IPS DF 4.7 (cell line): ENCODE data around the gene MFAP3.
"Not testable (repeated sequence)": the region's sequence is repeated elsewhere in the genome, so short reads cannot be mapped to it uniquely, and the experiment has no call there.

Experiments used
- DNase-seq: peaks from one replicate; pipeline ENCODE4 v3.0.0-alpha.2; 2013; ENCODE audit warnings: low spot score; ENCODE audit errors: extremely low read depth

Gene MFAP3

DNA sequence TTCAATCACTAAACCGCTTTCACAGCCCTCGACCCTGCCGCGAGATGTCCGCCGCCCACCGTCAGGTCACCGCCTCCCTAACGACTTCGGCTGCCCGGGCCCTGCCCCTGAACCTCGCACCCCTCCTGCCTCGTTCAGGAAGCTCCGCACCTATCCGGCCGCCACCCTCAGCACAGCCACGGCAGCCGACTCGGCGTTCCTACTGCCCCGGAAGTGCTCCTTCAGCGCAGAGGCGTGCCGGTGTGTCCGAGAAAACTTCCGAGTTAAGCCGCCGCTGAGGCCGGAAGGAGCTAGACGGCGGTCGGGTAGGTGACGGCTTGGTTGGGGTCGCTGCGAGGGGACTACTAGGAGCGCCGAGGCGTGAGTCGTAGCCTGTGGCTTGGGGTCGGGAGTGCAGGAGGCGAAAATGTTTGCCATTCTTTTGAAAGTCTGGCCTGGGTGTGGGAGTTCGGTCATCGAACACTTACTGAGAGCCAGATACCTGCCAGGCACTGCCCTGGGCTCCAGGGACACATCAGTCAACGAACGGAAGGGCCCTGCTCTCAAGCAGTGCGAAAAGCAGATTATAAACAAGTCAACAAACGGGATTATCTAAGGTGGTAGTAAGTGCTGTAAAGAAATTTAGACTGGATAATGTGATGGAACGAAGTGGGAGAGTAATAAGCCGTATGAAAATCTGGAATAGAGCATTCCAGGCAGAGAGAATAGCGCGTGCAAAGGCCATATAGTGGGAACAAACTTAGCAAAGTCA lies at the start of gene MFAP3, which contains the start of gene FAM114A2:
MFAP3 (plus strand) TSS at position 261 of the 751 bp plus-strand sequence. CDS start 10,756 bp downstream, outside the sequence.
FAM114A2 (minus strand) TSS at position 204 of the 751 bp plus-strand sequence. CDS start 3,957 bp downstream, outside the sequence.
- DNase-seq = peak; percentile 53

DNA sequence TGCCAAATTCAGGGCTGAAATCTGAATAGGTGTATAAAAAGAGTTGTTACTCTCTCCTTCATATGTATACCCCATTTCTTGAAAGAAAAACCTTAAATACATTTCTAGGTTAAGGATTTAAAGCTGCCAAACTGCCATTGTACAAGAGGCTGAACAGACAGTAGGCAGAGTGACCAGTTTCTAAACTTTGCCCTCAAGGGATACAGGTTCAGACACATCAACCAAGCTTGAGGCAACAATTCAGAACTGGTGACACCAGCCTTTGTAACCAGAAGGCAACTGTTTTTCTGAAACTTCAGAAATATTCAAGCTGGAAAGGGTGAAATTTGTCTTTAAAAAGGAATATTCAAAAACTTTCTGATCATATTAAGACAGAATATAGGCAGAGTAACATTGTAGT lies 47.6 kb upstream of the MFAP3 start:
- no peak for DNase-seq

GRCh38 chr5:153998010-153998409 lies 40.8 kb upstream of the MFAP3 start:
- no peak for DNase-seq

- no peak for DNase-seq
Observed at GRCh38 chr5:153998768-153999167, 40.0 kb upstream of the MFAP3 start.

GRCh38 chr5:153999995-154000394 lies 38.8 kb upstream of the MFAP3 start:
- DNase-seq = no peak

GRCh38 chr5:154000703-154001102 lies 38.1 kb upstream of the MFAP3 start:
- no peak for DNase-seq

GRCh38 chr5:154002093-154002492 lies 36.7 kb upstream of the MFAP3 start:
- DNase-seq = no peak

GRCh38 chr5:154002511-154003020 lies 36.2 kb upstream of the MFAP3 start:
- DNase-seq = no peak

- DNase-seq = no peak
Observed at GRCh38 chr5:154005648-154006047, 33.1 kb upstream of the MFAP3 start.

- no peak for DNase-seq
Observed at GRCh38 chr5:154010660-154011059, 28.1 kb upstream of the MFAP3 start.

- DNase-seq = no peak
Observed at GRCh38 chr5:154015071-154015693, 23.6 kb upstream of the MFAP3 start.

DNA sequence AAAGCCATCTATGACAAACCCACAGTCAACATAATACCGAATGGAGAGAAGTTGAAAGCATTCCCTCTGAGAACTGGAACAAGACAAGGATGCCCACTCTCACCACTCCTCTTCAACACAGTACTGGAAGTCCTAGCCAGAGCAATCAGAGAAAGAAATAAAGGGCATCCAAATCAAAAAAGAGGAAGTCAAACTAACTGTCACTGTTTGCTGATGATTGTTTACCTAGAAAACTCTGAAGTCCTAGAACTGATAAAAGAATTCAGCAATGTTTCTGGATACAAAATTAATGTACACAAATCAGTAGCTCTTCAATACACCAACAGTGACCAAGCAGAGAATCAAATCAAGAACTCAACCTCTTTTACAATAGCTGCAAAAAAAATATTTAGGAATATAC lies 19.8 kb upstream of the MFAP3 start:
- DNase-seq = not testable (repeated sequence)

- DNase-seq = no peak
Observed at GRCh38 chr5:154025951-154026350, 12.8 kb upstream of the MFAP3 start.

DNA sequence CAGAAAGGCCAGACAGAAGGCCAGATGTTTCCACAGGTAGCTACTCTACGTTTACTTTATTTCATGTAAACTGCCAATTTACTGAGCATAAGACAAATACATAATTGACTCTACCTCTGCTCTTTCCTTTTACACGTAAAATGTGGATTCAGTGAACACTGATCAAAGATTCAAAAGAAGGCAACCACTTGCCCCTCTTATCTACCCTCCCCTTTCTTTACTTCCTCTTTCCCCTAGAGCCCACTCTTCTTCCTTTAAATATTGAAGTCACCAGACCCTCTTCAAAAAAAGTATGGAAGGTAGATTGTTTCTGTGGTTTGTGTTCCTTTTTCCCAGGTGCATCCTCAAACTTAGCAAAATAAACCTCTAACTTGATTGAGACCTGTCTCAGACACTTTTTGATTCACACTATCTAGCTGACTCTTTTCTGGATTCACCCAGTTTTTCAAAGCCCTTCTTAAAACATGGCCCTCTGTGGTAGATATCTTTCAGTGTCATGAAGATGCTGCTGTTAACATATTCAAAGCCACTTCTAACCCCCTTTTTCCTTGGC lies 6.8 kb upstream of the MFAP3 start:
- no peak for DNase-seq

- no peak for DNase-seq
Observed at GRCh38 chr5:154034944-154035343, 3.8 kb upstream of the MFAP3 start.

- DNase-seq = peak; percentile 9
Observed at GRCh38 chr5:154038261-154038706, 483 bp upstream of the MFAP3 start.

GRCh38 chr5:154039458-154039829 lies 677 bp downstream of the MFAP3 start:
- no peak for DNase-seq

- DNase-seq = no peak
Observed at GRCh38 chr5:154042766-154043165, 4.0 kb downstream of the MFAP3 start.

GRCh38 chr5:154044099-154044498 lies 5.3 kb downstream of the MFAP3 start:
- DNase-seq = no peak

- DNase-seq = no peak
Observed at GRCh38 chr5:154044581-154044980, 5.8 kb downstream of the MFAP3 start.

GRCh38 chr5:154046486-154046885 lies 7.7 kb downstream of the MFAP3 start:
- DNase-seq = no peak

DNA sequence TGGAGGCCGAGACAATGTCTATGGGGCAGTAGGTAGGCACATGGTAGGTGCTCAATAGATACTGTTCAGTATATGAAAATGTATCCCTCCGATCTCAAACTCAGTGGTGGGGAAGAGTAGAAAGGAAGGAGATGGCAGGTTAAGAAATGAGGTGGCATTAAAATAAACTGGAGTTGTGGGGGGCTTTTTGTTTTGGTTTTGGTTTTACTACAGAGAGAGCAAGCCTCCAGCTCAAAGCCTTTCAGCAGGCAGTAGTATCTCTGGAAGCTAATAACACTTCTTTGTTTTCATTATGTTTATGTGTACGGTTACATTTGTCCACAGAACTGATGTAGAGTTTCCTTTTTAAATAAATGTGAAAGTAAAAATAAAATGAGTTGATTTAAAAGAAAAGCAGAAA lies 8.6 kb downstream of the MFAP3 start:
- no peak for DNase-seq
